Activated T-helper 1 cell treated with Interleukin-2 at 50 U/mL for 16 hours (primary cell): Measurements from ENCODE around the gene SYNCRIP.
A peak's percentile ranks its signal among the peaks of the same experiment; 100 is the strongest.
"Not testable (repeated sequence)": the region's sequence is repeated elsewhere in the genome, so short reads cannot be mapped to it uniquely, and the experiment has no call there.

Experiments
- DNase-seq: peaks from one replicate; pipeline ENCODE4 v3.0.0-alpha.2; 2020; ENCODE audit warnings: low read depth

The SYNCRIP gene

DNA sequence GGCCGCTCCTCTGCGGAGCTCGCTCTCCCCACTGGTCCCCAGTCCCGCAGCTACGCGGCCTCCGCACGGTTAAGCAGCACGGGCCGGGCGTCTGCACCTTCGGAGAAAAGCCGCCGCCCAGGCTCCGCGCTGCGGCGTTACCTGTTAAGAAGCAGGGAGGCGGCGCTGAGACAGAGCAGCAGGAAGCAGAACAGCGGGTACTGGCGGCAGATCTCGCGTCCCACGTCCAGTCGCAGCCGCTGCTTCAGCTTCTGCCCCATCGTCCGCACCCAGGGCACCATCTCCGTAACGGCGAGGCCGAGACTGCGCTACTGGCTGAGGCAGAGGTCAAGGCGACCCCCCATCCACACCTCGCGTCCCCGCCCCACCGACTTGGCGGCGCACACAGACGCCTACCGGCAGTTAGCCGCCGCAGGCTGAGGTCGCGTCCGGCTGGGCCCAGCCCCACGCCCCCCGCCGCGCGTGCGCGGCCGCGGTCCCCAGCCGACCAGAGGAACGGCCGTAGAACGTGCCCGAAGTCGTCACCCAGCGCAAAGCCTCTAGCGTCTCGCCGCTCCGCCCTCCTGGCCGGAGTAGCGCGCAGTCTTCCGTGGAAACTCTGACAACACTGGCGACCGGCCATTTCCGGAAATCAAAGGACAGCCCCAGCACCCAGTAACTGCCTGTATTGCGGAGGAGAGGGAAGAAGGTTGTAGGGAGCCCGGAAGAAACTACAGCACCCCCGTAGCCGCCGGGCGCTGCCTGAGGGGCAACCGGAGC, 49.1 kb downstream of the SYNCRIP start, which contains the start of gene SNX14:
Gene SNX14, minus strand, starts transcription at position 421 of the 759 bp plus-strand sequence. Its CDS starts 140 bp downstream, at position 281.
- DNase-seq = peak; percentile 61

DNA sequence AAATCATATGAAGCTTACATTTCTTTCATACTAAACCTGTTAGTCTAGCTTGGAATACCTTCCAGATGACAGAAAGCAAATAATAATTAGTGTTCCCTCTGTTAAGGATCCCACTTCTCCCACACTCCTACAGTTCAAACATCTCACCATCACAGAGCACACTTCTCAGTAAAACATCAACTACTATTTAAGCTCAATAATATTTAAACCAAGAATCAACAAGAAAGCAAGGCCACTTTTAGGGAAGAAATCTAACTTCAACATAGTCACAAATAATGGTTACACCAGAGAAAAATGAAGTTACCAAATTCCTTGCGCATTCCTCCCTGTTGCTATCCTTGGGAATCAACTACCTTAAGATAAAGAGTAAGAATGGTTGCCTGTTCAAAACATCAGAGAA, 50.7 kb downstream of the SYNCRIP start:
- no peak for DNase-seq

DNA sequence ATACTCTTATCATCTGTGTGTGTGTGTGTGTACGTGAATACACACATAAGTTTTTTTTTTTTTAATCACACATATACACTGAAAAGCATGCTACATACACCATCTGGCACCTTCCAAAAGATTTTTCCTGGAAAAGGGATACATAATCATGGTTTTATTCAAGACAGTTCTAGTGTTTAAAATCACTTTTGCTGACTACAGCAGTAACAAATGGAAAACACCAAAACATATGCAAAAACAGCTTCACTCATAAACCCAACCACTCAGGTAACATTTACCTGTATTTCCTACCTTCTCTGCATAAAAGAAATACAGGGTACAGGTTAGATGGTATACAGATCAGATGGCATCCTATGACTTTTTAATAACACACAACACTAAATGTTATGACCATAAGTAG, 51.5 kb downstream of the SYNCRIP start:
- DNase-seq = no peak

- DNase-seq = no peak
These were observed 56.9 kb downstream of the SYNCRIP start for GRCh38 chr6:85585741-85586140.

DNA sequence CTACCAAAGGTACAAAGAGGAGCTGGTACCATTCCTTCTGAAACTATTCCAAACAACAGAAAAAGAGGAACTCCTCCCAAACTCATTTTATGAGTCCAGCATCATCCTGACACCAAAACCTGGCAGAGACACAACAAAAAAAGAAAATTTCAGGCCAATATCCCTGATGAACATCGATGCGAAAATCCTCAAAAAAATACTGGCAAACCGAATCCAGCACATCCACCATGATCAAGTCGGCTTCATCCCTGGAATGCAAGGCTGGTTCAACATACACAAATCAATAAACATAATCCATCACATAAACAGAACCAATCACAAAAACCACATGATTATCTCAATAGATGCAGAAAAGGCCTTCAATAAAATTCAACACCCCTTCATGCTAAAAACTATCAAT, 59.9 kb downstream of the SYNCRIP start:
- DNase-seq = not testable (repeated sequence)

- no peak for DNase-seq
These were observed 61.1 kb downstream of the SYNCRIP start for GRCh38 chr6:85581572-85581971.

- no peak for DNase-seq
These were observed 61.8 kb downstream of the SYNCRIP start for GRCh38 chr6:85580878-85581267.

GRCh38 chr6:85580118-85580877, 62.4 kb downstream of the SYNCRIP start:
- DNase-seq = no peak

GRCh38 chr6:85579581-85579980, 63.1 kb downstream of the SYNCRIP start:
- no peak for DNase-seq

- DNase-seq = no peak
These were observed 66.2 kb downstream of the SYNCRIP start for GRCh38 chr6:85576476-85576875.

GRCh38 chr6:85574932-85575598, 67.6 kb downstream of the SYNCRIP start:
- no peak for DNase-seq

DNA sequence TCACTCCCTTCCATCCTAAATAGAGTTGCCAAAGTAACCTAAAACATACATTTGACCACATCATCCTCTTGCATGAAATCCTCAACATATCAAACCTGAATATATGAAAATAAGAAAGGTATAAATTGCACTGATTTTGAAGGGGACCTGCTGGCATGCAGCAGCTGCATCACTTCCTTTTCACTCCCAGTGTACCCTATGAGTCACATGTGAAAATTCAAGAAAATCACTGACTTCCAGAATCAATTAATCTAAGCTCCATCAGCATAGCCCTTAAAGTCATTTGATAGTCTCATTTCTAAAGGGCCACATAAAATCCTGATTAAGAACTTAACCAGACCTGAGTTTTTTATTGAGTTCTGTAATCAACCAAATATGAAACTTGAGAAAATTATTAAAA, 73.4 kb downstream of the SYNCRIP start:
- DNase-seq = no peak

DNA sequence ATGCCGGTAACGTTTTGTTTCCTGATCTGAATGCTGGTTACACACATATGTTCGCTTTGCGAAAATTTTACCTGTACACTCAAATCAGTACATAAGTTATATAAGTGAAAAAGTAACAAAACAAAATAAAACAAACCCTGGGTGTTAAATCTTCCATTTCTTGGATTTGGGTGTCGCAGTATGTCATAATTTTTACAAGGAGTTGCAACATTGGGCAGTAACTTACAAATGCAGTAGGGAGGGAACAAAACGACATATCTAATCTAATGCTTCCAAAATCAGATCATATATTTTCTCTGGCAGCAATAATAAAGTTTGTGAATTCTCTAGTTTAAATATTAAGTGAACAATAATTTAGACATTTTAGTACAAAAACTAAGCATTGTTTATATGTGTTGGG, 74.3 kb downstream of the SYNCRIP start:
- DNase-seq = no peak

DNA sequence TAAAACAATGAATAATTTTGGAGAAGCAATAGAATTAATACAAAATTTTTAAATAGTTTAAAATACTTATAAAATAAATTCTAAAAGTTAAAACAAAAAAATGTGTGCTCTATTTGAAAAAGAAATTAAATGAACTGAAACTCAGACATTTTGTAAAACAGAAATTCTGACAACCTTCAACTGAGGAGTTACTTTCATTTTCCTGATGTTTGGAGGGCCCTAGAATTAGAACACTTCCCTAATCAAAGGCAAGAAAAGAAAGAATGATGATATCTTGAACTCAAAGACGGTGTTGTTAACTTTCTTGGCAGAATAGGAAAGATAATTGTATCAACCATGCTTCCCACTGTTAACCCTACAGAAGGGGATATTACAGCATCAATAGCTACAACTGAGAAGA, 77.0 kb downstream of the SYNCRIP start:
- DNase-seq = no peak

- DNase-seq = not testable (repeated sequence)
These were observed 78.5 kb downstream of the SYNCRIP start for GRCh38 chr6:85564223-85564622.
